Stimulated activated CD4-positive, alpha-beta T cell treated with anti-CD3 and anti-CD28 coated beads, TNF-alpha, amount 100 ng/mL, for 24 hours (primary cell): ENCODE results near the gene PPIP5K2.
"Not testable (repeated sequence)": the region's sequence is repeated elsewhere in the genome, so short reads cannot be mapped to it uniquely, and the experiment has no call there.

Source experiments
- DNase-seq, 3 experiments: peaks; one replicate each; pipeline ENCODE4 v3.0.0-alpha.2; 2020; ENCODE audit warnings: low read depth in 3 of 3

The PPIP5K2 gene

DNA sequence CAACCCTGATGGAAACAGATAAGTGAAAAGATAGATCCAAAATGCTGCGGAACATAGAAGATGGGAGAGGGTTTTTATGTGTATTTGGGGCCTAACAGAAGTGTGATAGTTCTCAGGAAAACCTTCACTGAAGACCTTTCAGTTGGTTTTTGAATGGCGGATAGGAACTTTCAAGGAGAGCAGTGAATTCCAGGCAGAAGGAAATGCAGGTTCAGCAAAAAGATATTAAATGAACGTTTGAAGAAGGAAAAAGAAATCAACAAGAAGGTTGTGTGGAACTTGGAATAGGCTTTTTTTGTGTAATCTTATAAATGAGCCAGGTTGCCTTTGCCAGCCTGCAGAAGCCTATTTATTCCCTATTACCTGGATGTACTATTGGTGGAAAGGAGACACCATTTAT is 2.1 kb downstream of the PPIP5K2 start:
- no peak for DNase-seq

GRCh38 chr5:103126557-103126956 is 6.5 kb downstream of the PPIP5K2 start:
- no peak for DNase-seq

DNA sequence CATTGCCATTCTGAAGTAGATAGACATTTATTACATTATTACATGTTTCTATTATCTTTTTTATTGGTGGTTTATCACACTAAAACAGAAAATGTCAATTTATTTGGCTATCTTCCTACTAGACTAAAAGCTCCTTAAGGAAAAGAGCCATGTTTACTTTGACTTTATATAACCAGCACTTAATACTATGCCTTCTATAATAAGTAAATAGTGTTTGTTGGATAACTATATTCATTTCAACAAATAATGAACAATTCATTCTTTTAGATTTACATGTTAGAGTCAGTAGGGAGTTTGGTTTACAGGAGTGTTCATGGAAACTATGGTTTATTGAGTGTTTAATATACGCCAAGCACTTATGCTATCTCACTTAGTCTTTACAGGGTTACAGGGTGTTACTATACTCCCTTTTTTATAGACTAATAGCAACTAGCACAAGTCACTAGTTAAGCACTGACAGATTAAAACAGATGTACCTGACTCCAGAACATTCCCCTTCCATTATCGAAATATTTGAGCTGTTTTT is 7.3 kb downstream of the PPIP5K2 start:
- no peak for DNase-seq

- DNase-seq = no peak
These were observed 8.1 kb downstream of the PPIP5K2 start for GRCh38 chr5:103128202-103128601.

DNA sequence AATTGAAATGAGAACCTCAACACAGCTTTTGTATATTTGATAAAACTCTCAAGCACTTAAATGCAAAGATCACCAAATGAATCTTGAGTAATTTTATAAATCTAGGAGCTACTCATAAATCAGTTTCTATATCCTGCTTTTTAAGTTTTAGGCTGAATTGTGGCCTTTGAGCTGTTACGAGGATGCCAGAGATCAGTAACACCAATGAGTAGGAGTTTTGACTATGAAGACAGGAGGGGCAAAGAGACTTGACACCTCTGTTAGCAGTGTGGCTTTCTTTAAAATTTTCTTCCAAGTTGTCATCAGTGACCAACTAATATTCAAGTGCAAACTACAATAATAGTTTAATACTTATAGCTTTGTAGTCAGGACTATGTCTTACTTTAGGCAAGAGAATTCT is 12.6 kb downstream of the PPIP5K2 start:
- DNase-seq = no peak

GRCh38 chr5:103133231-103133630 is 13.1 kb downstream of the PPIP5K2 start:
- DNase-seq = no peak

DNA sequence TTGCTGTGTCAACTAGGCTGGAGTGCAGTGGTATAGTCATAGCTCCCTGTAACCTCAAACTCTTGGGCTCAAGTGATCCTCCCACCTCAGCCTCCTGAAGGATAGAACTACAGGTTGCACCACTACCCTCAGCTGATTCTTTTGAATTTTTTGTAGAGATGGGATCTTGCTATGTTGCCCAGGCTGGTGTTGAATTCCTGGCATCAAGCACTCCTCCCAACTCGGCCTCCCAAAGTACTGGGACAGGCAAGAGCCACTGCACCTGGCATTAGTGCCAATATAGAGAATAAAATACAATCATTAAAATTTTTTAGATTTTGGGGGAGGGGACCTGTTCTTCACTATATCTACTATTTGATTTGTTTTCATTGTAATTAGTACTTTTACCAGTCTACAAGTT is 15.4 kb downstream of the PPIP5K2 start:
- DNase-seq = no peak

GRCh38 chr5:103138202-103138690 is 18.1 kb downstream of the PPIP5K2 start:
- DNase-seq = no peak

DNA sequence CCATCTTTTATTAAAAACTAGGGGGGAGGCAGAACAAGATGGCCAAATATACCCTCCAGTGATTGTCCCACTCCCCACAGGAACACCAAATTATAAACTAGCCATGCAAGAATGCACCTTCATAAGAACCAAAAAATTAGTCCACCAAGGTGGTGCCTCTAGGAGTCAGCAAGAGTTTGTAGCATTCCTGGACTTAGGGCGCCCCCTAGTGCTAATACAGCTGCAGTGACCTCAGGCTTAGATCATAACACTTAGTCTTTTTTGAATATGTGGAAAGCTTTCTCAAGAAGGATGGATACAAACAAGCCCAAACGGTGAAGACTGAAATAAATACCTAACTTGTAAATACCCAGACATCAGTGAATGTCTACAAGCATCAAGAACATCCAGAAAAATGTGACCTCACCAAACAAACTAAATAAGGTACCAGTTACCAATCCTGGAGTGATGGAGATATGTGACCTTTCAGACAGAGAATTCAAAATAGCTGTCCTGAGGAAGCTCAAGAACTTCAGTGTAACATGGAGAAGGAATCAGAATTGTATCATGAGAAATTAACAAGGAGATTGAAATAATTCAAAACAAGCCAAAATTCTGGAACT is 19.3 kb downstream of the PPIP5K2 start:
- peak; percentile 54 to 78 (median 67) for DNase-seq

GRCh38 chr5:103142132-103142531 is 22.0 kb downstream of the PPIP5K2 start:
- not testable (repeated sequence) for DNase-seq

GRCh38 chr5:103145196-103145595 is 25.1 kb downstream of the PPIP5K2 start:
- DNase-seq = no peak

DNA sequence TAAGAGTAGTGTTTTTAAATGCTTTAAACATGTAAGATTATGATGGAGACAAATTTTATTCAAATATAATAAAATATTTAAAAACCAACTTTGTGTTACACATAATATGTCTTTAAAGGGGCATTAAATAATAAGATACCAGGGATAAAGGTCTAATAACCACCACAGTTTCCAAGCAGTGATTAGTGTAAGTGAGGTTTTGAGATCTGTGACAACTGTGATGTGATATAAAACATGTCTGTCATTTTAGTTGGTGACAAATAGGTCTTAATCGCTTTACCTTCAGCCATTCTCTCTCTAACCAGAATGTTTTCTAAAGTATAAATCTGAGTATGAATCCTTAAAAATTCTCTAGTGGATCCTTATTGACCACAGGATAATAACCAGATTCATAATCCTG is 28.1 kb downstream of the PPIP5K2 start:
- DNase-seq = no peak

- DNase-seq = no peak
These were observed 31.1 kb downstream of the PPIP5K2 start for GRCh38 chr5:103151156-103151555.

DNA sequence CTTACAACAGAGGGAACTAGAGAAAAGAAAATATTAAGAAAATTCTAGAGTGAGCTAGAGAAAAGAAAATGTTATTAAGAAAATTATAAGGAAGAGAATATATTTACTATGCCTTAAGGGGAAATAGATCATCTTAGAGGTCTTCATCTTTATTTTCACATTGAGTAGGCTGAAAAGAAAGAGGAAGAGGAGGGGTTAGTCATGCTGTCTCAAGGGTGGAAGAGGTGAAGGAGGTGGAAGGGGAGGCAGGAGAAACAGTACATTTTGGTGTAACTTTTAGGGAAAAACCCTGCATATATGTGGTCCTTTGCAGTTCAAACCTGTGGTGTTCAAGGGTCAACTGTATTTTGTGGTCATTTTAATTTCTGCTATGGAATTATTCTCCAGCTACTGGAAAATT is 46.6 kb downstream of the PPIP5K2 start:
- DNase-seq = no peak

DNA sequence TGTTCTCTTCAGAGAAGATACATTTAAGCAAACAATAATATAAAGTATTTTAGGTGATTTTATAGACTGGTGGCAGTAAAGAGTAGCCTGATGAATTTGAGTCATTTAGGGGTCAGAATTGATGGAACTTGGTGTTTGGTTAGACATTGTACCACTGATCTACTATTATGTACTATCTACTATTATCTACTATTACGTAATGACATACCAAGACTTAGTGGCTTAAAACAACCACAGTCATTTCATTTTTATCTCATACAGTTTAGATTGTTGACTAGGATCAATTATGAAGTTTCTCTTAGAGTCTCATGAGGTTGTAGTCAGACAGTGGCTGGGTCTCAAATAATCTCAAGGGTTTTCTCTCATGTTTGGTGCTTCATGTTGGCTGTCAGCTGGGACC is 54.0 kb downstream of the PPIP5K2 start:
- no peak for DNase-seq

DNA sequence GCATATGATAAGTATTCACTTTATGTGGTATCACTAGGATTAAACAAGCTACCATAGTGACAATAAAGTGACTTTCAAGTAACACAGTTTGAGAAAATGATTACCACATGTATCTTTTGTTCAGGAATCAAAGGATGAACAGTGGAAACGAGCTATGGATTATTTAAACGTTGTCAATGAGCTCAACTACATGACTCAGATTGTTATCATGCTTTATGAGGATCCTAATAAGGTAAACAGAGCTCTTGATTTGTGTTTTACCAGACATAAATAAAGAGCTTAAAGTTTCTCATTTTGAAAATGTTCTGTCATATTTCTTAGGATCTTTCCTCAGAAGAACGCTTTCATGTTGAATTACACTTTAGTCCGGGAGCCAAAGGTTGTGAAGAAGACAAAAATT is 57.4 kb downstream of the PPIP5K2 start:
- no peak for DNase-seq

DNA sequence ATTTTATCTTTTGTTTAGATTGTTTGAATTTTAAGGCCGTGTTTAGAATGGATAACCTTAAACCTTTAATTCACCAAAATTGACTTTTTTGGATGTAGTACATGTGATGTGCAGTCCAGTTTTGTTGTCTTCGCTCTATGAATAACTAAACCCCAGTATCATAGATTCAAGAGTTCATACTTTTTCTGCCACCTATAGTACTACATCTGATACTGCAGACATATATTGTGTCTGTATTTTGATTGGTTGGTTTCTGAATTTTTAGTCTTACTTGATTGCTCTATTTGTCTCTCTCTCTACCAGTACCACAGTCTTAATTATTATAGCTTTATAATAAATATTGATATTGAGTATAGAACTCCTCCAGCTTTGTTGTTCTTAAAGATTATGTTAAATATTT is 58.1 kb downstream of the PPIP5K2 start:
- no peak for DNase-seq

GRCh38 chr5:103186152-103186551 is 66.1 kb downstream of the PPIP5K2 start:
- no peak for DNase-seq

- DNase-seq = no peak
These were observed 68.3 kb downstream of the PPIP5K2 start for GRCh38 chr5:103188436-103188835.

DNA sequence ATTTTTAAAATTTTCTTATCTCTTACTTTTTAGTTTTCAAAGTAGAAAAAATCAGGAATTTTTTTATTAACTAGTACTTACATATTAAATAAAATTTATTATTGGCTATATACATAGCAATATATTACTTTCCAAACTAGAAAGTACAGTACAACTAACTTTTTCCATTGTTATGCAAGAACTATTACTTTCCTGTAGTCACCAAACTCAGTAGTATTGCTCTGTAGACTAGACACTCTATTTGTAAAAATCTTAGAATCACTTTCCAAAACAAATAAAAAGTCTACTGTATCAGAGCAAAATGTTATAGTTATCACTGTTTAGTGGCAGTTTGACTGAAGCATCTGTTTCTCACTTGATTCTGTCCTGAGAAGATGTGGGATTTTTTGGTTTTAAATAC is 83.1 kb downstream of the PPIP5K2 start:
- no peak for DNase-seq

- not testable (repeated sequence) for DNase-seq
These were observed 84.9 kb downstream of the PPIP5K2 start for GRCh38 chr5:103204990-103205389.

DNA sequence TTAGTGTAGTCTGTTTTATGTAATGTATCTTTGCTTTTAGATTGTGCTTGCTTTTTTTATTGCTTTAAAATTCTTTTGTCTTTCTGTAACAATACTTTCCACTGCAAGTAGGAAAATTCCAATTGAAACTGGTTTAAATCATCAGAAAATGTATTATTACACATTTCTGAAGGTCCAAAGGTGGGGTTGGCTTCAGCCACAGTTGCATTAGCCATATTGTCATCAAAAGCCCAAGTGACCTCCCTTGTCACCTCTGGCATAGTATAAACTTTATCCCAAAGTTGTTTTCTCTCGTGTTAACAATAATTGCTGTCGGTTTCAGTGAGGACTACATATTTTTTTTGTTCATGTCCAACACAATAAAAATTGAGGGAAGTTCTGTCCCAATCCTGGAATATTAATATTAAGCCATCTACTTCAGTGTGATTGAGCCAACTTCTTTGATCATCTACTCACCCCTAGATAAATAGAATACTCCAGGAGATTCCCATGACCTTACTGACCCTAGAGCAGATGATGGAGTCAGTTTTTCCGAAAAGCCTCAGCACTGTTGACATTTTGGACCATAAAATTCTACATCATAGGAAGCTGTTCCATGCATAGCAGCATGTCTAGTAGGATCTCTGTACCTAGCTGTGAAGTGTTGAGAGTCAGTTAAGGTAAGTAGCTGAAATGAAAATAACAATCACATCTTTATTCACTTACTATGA is 86.0 kb downstream of the PPIP5K2 start:
- DNase-seq = no peak

- DNase-seq = no peak
These were observed 86.9 kb downstream of the PPIP5K2 start for GRCh38 chr5:103207011-103207410.
